DMS114 treated with DMSO at 0.1 percent for 48 hours (cell line): Measurements from ENCODE around the gene LRP1B.

Experiments
- DNase-seq: peaks from one replicate; lab custom pipeline; 2025; ENCODE audit not compliant: unreplicated experiment; lab: John Stamatoyannopoulos, UW

Gene LRP1B

GRCh38 chr2:140234116-140234515 lies 1896.7 kb downstream of the LRP1B start:
- no peak for DNase-seq

- no peak for DNase-seq
Observed at GRCh38 chr2:140210963-140211362, 1919.9 kb downstream of the LRP1B start.

GRCh38 chr2:140205093-140205492 lies 1925.7 kb downstream of the LRP1B start:
- no peak for DNase-seq

- DNase-seq, result no peak
Observed at GRCh38 chr2:140203347-140203746, 1927.5 kb downstream of the LRP1B start.

GRCh38 chr2:140201572-140201971 lies 1929.2 kb downstream of the LRP1B start:
- no peak for DNase-seq

- DNase-seq, result no peak
Observed at GRCh38 chr2:140200764-140201163, 1930.1 kb downstream of the LRP1B start.

GRCh38 chr2:140200307-140200706 lies 1930.5 kb downstream of the LRP1B start:
- no peak for DNase-seq

- no peak for DNase-seq
Observed at GRCh38 chr2:140199312-140199711, 1931.5 kb downstream of the LRP1B start.

- no peak for DNase-seq
Observed at GRCh38 chr2:140187086-140187485, 1943.7 kb downstream of the LRP1B start.

GRCh38 chr2:140186313-140186712 lies 1944.5 kb downstream of the LRP1B start:
- no peak for DNase-seq

GRCh38 chr2:140185076-140185475 lies 1945.7 kb downstream of the LRP1B start:
- no peak for DNase-seq

GRCh38 chr2:140183056-140183765 lies 1947.6 kb downstream of the LRP1B start:
- DNase-seq, result no peak
